Stimulated activated CD8-positive, alpha-beta memory T cell treated with anti-CD3 and anti-CD28 coated beads, Interleukin-2, amount 100 ng/mL, for 48 hours (primary cell): ENCODE results near the gene SCFD2.
A peak's percentile ranks its signal among the peaks of the same experiment; 100 is the strongest.

Source experiments
- DNase-seq, 2 donors: peaks; one replicate each; pipeline ENCODE4 v3.0.0-alpha.2; 2020; ENCODE audit warnings: low read depth in 2 of 2

SCFD2 gene

DNA sequence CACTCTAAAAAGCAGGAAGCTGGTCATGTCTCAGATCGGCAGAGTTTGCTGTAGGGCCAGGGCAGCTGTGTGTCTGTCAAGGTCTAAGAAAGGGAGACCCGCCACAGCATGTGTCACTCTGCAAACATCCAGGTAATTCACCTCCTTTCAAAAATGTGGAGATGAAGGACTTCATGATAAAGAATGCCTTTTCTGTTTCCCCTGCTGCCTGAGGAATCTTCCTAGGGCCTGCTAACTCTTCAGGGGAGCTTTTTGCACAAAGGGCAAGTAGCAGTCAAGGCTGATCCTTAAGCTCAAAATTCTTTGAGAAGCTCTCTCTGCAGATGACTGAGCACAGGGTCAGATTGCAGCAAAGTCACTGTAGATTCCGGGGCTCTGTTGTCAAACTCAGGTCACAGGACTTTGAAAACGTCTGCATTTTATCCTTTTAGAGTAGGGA, 482.7 kb downstream of the SCFD2 start:
- DNase-seq = no peak

DNA sequence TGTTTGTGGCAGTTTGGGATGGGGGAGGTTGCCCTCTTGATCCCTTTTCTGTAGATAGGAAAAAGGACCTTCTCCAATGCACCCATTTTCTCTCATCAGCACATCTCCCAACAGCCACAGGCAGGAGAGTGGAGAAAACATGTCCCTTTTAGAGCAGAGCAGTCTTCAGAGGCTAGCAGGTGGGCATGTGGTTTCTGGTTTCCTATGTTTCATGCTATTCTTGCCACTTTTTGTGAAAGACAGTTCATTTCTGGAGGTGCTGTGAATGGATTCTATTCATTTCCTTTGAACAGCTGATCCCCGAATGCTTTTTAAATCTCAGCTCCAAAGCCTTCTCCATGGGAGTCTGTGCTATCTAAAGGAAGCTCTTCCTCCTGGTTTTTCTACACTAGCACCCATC, 484.9 kb downstream of the SCFD2 start:
- DNase-seq = no peak

- DNase-seq = no peak
These were observed 486.4 kb downstream of the SCFD2 start for GRCh38 chr4:52879471-52879870.

- DNase-seq = no peak
These were observed 488.2 kb downstream of the SCFD2 start for GRCh38 chr4:52877694-52878093.

- no peak for DNase-seq
These were observed 488.8 kb downstream of the SCFD2 start for GRCh38 chr4:52877036-52877435.

- DNase-seq = no peak
These were observed 489.8 kb downstream of the SCFD2 start for GRCh38 chr4:52876069-52876468.

DNA sequence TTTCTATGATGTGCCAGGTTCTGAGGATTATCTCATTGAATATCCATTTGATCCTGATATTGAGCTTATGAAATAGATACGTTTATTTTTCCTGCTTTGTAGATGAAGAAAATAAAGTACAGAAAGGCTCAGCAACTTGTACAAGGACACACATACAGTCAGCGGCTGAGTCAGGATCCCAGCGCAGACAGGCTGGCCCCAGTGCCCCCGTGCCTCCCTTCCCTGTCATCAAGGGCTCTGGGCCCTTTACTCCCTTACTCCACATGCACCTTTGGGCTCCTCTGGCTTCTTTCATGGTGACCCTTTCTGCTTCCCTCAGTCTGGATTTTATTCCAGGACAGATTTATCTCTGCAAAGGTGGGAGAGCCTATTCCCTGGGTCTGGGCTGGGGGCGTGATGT, 490.9 kb downstream of the SCFD2 start:
- DNase-seq = no peak

DNA sequence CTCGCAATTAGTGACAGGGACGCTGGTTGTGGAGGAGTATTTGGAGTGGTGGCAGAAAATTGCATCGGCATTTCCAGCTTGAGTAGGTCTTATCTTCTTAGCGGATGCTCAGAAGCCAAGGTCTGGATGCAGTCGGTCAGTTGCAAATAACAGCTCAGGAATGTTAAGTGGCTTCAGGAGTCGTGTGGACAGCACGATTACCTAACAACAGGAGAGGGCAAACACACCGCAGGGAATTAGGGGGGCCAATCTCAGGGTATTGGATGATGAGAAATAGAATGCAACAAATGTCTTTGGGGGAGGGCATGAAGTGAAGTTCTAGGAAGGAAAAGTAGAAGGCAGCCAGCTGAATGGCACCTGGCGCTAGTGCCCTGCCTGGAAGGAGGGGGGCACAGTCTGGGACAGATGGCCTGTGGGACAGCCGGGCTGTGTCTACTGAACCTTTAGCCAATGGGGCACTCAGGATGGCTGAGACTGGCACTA, 492.0 kb downstream of the SCFD2 start:
- no peak for DNase-seq

GRCh38 chr4:52873191-52873590, 492.7 kb downstream of the SCFD2 start:
- no peak for DNase-seq

DNA sequence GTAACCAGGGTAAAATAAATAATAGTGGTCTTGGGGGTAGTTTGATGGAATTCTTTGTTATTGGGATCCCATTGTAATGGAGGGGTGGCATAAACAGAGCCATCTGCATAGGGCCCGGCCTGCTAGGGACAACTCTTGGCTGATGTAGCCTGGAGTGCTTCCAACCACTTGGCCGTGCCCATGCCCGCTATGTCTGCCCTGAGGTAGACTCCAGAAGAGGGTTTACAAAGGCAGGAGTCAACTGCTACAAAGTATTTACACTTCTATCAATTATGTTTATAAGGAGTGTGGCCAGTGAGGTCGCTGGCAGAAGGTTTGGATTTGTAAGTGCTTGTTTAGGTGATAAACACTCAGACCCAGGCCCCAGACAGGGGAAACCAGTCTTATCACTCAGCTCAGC, 495.6 kb downstream of the SCFD2 start:
- no peak for DNase-seq

GRCh38 chr4:52869656-52870055, 496.2 kb downstream of the SCFD2 start:
- no peak for DNase-seq

GRCh38 chr4:52869196-52869595, 496.7 kb downstream of the SCFD2 start:
- no peak for DNase-seq

- DNase-seq = no peak
These were observed 497.7 kb downstream of the SCFD2 start for GRCh38 chr4:52868133-52868532.

GRCh38 chr4:52867163-52867562, 498.7 kb downstream of the SCFD2 start:
- DNase-seq = no peak

DNA sequence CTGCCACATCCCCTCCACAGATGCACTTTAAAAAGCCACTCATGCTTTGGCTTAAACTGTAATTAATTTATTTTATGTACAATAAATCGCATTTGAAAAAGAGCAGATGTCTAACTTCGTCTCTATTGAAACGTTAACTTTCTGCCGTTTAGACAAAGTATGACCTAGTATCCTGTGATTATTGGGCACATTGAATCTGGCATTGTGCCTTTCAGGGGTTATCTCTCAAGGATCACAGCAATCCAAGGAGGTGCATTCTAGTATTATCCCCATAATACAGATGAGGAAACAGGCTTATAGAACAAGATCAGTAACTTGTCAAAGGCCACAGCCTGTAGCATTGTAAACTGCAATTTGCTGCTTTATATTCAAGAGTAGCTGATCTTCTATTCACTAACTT, 499.1 kb downstream of the SCFD2 start:
- DNase-seq = no peak

GRCh38 chr4:52865300-52865699, 500.6 kb downstream of the SCFD2 start:
- no peak for DNase-seq

GRCh38 chr4:52864793-52865192, 501.1 kb downstream of the SCFD2 start:
- DNase-seq = no peak

- no peak for DNase-seq
These were observed 502.5 kb downstream of the SCFD2 start for GRCh38 chr4:52863324-52863723.

GRCh38 chr4:52862639-52863161, 503.2 kb downstream of the SCFD2 start:
- DNase-seq = no peak

GRCh38 chr4:52861879-52862616, 503.8 kb downstream of the SCFD2 start, which contains the start of gene RASL11B:
Gene RASL11B (plus strand): TSS chr4:52862317. CDS start chr4:52862508, 191 bp downstream.
- peak; percentile 72 to 73 for DNase-seq

DNA sequence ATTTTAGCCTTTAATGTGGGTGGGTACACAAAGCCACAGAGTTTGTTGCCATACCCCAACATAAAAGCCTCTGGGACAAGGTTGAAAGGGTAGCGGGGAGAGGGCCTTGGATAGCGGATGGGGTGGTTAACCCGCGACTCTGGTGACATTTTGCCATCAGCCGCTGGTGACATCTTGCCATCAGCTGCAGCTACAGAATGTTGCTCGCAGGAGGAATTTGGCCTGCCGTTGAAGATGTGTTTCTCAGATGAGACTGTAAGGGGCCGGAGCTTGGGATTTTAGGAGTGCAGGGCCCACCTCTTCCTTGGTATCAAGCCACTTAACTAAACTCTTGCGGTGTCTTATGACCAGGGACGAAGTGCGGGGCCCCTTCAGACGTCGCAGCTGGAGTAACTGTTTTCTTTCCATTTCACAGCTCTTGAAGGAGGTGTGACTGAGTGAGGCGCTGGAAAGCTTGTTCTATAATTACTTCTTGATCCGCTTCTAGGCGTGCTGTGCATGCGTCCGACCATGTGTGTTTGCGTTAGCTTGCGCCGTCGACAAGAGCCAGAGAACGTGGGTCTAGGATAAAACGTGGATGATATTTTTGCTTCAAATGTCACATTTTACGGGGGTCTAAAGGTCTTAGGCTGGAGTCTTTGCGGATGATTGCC, 504.6 kb downstream of the SCFD2 start:
- DNase-seq = no peak

DNA sequence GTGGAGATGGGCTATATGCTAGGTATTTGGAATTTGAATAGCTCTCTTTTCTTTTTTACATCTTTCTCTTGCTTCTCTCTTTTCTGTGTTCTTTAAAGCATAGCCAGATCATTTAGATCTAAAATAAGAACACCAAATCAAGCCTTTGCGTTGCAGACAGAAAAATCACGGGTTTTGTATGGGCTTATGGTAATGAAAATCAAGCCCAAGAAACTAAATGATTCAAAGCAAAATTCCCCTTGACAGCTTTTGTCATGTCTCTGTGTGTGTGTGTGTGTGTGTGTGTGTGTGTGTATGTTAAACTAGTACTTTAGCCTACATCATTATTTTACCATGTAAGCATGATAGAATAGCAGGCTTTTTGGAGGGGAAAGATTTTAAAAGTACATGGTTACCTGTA, 505.5 kb downstream of the SCFD2 start:
- DNase-seq = no peak

DNA sequence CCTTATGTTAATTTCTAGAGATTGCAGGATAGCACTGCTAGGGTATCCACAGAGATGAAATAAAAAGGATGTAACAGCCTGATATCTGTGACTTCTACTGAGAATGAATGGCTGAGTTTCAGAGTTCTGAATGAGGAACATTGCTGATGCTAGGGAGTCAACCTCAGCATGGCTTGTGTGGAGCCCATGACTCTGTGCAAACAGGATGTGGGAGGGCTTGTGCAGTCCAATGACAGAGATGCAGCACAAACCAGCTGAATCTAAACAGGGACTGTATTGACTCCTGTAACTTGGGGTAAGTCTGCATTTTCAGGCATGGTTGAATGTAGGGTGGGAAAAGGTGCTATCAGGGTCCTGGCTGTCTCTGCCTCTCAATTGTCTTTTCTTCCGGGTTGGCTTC, 509.1 kb downstream of the SCFD2 start:
- no peak for DNase-seq
